22Rv1 (cell line): ENCODE results near the gene SMIM14.
A peak's percentile ranks its signal among the peaks of the same experiment; 100 is the strongest.

ENCODE experiments used
- H3K27ac ChIP-seq: fragments of 450-650 bp; 2 replicates; pipeline ENCODE4 v1.5.1; 2017
- ZFX ChIP-seq: fragments of 450-650 bp; IDR thresholded peaks from 2 replicates; pipeline ENCODE4 v1.6.1; 2017; ENCODE audit warnings: antibody characterized with exemption, borderline replicate concordance
- TF ChIP-seq, protein P1 (sequence below): fragments of 450-650 bp; IDR thresholded peaks from 2 replicates; pipeline ENCODE4 v1.5.1; 2017; ENCODE audit warnings: mild to moderate bottlenecking

Gene SMIM14

DNA sequence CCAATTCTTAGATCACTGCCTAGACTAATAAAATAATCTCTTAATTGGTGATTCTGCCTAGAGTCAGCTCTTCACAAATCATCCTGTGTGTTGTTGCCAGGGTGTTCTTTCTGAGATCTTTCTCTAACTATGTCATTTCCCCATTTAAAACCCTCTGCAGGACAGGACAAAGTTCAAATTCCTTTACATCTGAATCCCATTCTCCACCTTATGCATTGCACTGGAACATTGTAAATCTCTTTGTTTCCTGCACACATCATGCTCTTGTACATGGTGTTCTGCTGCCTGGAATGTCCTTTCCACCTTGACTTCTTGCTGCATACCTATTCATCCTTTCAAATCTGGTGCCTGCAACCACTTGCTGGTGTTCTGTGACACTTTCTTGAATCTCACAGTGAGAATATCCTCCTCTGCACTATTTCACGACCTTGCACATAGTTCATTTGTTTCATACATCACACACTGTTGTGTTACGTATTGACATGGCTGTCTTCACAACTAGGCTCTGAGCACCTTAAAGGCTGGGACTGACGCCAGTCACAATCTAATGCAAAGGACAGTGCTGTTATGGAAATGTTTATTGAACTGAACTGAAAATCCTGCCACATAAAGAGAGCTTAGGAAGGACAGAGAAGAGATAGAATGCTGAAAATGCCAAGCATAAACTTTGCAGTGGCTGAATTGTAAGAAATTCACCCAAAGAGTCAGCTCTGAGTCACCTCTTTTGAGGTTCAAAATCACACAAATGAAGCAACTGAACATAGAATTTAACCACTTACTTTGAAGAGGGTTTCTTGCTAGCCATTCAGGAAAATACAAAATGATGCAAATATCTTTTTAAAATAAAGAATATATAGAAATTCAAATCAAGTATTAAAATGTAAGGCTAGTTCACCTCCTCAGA, 26.4 kb upstream of the SMIM14 start:
- TF ChIP-seq ZFX: no peak
- TF ChIP-seq, protein P1, sequence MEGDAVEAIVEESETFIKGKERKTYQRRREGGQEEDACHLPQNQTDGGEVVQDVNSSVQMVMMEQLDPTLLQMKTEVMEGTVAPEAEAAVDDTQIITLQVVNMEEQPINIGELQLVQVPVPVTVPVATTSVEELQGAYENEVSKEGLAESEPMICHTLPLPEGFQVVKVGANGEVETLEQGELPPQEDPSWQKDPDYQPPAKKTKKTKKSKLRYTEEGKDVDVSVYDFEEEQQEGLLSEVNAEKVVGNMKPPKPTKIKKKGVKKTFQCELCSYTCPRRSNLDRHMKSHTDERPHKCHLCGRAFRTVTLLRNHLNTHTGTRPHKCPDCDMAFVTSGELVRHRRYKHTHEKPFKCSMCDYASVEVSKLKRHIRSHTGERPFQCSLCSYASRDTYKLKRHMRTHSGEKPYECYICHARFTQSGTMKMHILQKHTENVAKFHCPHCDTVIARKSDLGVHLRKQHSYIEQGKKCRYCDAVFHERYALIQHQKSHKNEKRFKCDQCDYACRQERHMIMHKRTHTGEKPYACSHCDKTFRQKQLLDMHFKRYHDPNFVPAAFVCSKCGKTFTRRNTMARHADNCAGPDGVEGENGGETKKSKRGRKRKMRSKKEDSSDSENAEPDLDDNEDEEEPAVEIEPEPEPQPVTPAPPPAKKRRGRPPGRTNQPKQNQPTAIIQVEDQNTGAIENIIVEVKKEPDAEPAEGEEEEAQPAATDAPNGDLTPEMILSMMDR: no peak
- H3K27ac ChIP-seq: 0 out of 2 replicates have a peak overlapping the region, but pooled peaks have one; percentile 4

DNA sequence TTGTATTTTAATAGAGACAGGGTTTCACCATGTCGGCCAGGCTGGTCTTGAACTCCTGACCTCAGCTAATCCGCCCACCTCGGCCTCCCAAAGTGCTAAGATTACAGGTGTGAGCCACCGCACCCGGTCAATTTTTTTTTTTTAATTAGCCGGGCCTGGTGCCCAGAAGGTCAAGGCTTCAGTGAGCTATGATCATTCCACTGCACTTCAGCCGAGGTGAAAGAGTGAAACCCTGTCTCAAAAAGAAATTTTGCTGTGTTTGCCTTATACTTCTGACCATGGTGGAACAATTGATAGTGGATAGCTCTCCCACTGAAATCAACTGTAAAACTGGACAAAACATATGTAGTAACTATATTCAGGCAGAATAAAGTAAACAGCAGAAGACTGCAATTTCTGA, 24.0 kb upstream of the SMIM14 start:
- H3K27ac ChIP-seq: no peak overlapping the region
- TF ChIP-seq, protein P1: no peak
- TF ChIP-seq ZFX: no peak

DNA sequence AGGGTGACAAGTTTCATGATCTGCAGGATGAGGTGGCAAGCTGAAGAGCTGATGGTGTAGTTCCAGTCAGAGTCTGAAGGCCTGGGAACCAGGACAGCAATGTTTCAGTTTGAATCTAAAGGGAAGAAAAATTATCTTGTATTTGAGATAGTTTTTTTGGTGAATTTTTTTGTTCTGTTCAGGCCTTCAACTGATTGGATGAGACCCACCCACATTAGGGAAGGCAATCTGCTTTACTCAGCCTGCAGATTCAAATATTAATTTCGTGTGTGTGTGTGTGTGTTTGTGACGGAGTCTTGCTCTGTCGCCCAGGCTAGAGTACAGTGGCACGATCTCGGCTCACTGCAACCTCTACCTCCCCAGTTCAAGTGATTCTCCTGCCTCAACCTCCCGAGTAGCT, 22.1 kb upstream of the SMIM14 start:
- H3K27ac ChIP-seq: no peak overlapping the region
- no peak for TF ChIP-seq ZFX
- TF ChIP-seq, protein P1: no peak

DNA sequence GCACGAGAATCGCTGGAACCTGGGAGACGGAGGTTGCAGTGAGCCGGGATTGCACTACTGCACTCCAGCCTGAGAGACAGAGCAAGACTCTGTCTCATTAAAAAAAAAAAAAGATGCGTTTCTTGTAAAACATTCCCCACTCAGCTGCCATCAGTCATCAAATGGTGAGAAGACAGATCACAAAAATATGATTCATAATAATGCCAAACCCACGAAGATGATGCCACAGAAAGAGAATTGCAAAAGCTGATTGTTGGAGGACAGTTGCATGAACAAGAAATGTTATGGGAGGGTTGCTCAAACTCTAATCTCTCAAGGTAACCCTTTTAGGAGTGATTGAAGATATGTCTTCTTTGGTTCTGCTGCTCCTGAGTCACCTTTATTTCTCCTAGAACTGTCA, 21.4 kb upstream of the SMIM14 start:
- no peak for TF ChIP-seq ZFX
- TF ChIP-seq, protein P1: no peak
- no peak overlapping the region for H3K27ac ChIP-seq

DNA sequence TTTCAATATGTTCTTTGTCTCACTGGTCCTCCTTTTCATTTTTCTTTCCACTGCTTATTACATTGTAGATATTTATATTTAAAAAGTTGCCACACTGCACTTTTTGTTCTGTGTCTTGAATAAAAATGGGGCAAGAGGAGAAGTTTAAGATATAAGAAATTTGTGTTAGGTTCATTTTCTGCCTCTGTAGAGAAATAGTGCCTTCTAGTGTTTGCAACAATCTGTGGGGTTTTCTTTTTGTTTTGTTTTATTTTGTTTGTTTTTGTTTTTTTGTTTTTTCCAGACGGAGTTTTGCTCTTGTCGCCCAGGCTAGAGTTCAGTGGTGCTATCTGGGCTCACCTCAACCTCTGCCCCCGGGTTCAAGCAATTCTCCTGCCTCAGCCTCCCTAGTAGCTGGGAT, 20.1 kb upstream of the SMIM14 start:
- no peak overlapping the region for H3K27ac ChIP-seq
- TF ChIP-seq, protein P1: peak; percentile 36
- TF ChIP-seq ZFX: no peak

DNA sequence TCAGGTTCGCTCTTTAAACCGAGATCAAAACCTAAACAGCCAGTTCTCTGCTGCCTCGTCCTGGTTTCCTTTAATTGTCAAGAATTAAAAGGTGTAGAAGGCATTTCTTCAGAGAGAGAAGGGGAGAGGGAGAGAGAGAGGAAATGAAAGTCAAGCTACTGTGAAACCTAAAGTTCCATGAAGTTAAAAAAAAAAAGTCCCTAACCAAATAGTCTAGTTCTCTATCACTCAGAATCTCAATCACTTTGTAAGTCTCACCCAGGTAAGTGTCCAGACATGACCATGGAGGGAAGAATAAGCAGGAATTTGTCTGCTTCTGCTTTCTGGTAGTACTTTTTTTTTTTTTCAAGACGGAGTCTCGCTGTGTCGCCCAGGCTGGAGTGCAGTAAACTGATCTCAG, 18.8 kb upstream of the SMIM14 start:
- H3K27ac ChIP-seq: no peak overlapping the region
- no peak for TF ChIP-seq ZFX
- TF ChIP-seq, protein P1: no peak

DNA sequence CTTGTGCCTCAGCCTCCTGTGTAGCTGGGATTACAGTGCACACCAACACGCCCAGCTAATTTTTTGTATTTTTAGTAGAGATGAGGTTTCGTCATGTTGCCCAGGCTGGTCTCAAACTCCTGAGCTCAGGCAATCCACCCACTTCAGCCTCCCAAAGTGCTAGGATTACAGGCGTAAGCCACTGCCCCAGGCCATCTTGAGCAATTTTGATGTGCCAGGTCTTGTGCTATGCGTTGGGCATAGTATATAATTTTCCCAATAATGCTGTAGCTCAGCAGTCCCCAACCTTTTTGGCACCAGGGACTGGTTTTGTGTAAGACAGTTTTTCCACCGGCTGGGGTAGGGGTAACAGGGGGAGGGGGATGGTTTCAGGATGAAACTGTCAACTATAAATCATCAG, 18.0 kb upstream of the SMIM14 start:
- peak overlapping the region; percentile 42; the same call in 1 of the 2 replicates for H3K27ac ChIP-seq
